Progenitor cell of endocrine pancreas (in vitro differentiated cells): ENCODE data around the gene AKAP7. TPM values are rescaled to one million over a fixed set of nuclear protein-coding genes. Genes with fewer than 3 reads are reported as not detected.
A peak's percentile ranks its signal among the peaks of the same experiment; 100 is the strongest.
"Not testable (repeated sequence)": the region's sequence is repeated elsewhere in the genome, so short reads cannot be mapped to it uniquely, and the experiment has no call there.

Source experiments
- DNase-seq: peaks from one replicate; pipeline ENCODE4 v3.0.0; 2021; ENCODE audit warnings: low spot score; ENCODE audit not compliant: unreplicated experiment
- H3K27ac Mint-ChIP-seq: 2 replicates; pipeline ENCODE4 v1.8.0; 2021; ENCODE audit warnings: mild to moderate bottlenecking, moderate library complexity, mixed read lengths
- H3K27me3 Mint-ChIP-seq: 2 replicates; pipeline ENCODE4 v1.8.0; 2021; ENCODE audit warnings: mixed read lengths
- H3K36me3 Mint-ChIP-seq: 2 replicates; pipeline ENCODE4 v1.8.0; 2022; ENCODE audit warnings: mixed read lengths; ENCODE audit not compliant: insufficient read depth
- H3K4me1 Mint-ChIP-seq: 2 replicates; pipeline ENCODE4 v1.8.0; 2021; ENCODE audit warnings: low read depth, mixed read lengths
- H3K4me3 Mint-ChIP-seq: 2 replicates; pipeline ENCODE4 v1.8.0; 2021; ENCODE audit warnings: low read depth, mild to moderate bottlenecking, moderate library complexity, mixed read lengths
- H3K9me3 Mint-ChIP-seq: 2 replicates; pipeline ENCODE4 v1.8.0; 2021; ENCODE audit warnings: low read depth, mixed read lengths
- long read RNA-seq: library from polyadenylated mRNA; unstranded; transcript quantifications from one replicate; pipeline ENCODE4 v2.0.0, GENCODE V29; 2020
- total RNA-seq: library from RNA; stranded (reverse); gene quantifications from 2 replicates; pipeline ENCODE4 v1.2.1, GENCODE V29; 2021
- TF ChIP-seq, protein P1 (sequence below): fragments of 200-600 bp; sonication (generic); IDR thresholded peaks from one replicate; pipeline ENCODE4 v1.5.0; 2021; ENCODE audit warnings: antibody characterized with exemption, mild to moderate bottlenecking; ENCODE audit not compliant: unreplicated experiment

AKAP7 gene
- 25.5 and 26.4 TPM in 2 replicates for total RNA-seq
- long read RNA-seq, transcript AKAP7-205 (3 exons, 670 nt) = minor isoform, 18 of 252 reads
- long read RNA-seq, transcript AKAP7-202 (2 exons, 2,461 nt) = major isoform, 177 of 252 reads
- long read RNA-seq, partial matches to known transcripts = 45 of 252 reads
- long read RNA-seq, other reads (novel, unspliced or antisense) = 12 of 252 reads

GRCh38 chr6:131135244-131136020 is at the start of gene AKAP7:
AKAP7 (plus strand) TSS chr6:131135467; CDS start chr6:131135764, 297 bp downstream.
- peak; percentile 78 for DNase-seq
- peaks cover 10% of the 10 kb centered on the region for H3K4me1 Mint-ChIP-seq

DNA sequence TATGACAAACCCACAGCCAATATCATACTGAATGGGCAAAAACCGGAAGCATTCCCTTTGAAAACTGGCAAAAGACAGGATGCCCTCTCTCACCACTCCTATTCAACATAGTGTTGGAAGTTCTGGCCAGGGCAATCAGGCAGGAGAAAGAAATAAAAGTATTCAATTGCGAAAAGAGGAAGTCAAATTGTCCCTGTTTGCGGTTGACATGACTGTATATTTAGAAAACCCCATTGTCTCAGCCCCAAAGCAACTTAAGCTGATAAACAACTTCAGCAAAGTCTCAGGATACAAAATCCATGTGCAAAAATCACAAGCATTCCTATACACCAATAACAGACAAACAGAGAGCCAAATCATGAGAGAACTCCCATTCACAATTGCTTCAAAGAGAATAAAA is 44.9 kb upstream of the AKAP7 start:
- DNase-seq, H3K36me3 Mint-ChIP-seq, H3K27ac Mint-ChIP-seq, H3K4me3 Mint-ChIP-seq, H3K27me3 Mint-ChIP-seq, H3K4me1 Mint-ChIP-seq: not testable (repeated sequence)
- H3K9me3 Mint-ChIP-seq = peaks cover 25% of the 10 kb centered on the region

More at GRCh38 chr6:131135244-131136020, at the start of gene AKAP7:
- peak within 1 kb of the TSS; percentile 90 for H3K4me3 Mint-ChIP-seq
- H3K36me3 Mint-ChIP-seq = peaks cover 5% of the 10 kb centered on the region
- H3K9me3 Mint-ChIP-seq = no peaks in the 10 kb centered on the region
- TF ChIP-seq, protein P1, sequence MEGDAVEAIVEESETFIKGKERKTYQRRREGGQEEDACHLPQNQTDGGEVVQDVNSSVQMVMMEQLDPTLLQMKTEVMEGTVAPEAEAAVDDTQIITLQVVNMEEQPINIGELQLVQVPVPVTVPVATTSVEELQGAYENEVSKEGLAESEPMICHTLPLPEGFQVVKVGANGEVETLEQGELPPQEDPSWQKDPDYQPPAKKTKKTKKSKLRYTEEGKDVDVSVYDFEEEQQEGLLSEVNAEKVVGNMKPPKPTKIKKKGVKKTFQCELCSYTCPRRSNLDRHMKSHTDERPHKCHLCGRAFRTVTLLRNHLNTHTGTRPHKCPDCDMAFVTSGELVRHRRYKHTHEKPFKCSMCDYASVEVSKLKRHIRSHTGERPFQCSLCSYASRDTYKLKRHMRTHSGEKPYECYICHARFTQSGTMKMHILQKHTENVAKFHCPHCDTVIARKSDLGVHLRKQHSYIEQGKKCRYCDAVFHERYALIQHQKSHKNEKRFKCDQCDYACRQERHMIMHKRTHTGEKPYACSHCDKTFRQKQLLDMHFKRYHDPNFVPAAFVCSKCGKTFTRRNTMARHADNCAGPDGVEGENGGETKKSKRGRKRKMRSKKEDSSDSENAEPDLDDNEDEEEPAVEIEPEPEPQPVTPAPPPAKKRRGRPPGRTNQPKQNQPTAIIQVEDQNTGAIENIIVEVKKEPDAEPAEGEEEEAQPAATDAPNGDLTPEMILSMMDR = no peak
- peak within 1 kb of the TSS; percentile 94 for H3K27ac Mint-ChIP-seq
- H3K27me3 Mint-ChIP-seq = peaks cover 6% of the 10 kb centered on the region

GRCh38 chr6:131091944-131092343 is 43.3 kb upstream of the AKAP7 start:
- not testable (repeated sequence) for H3K4me1 Mint-ChIP-seq, H3K27ac Mint-ChIP-seq, H3K4me3 Mint-ChIP-seq, H3K27me3 Mint-ChIP-seq, DNase-seq, H3K36me3 Mint-ChIP-seq
- H3K9me3 Mint-ChIP-seq = peaks cover 26% of the 10 kb centered on the region

GRCh38 chr6:131093334-131093733 is 41.9 kb upstream of the AKAP7 start:
- H3K4me1 Mint-ChIP-seq = no peaks in the 10 kb centered on the region
- H3K9me3 Mint-ChIP-seq = peaks cover 25% of the 10 kb centered on the region
- TF ChIP-seq, protein P1 = no peak

DNA sequence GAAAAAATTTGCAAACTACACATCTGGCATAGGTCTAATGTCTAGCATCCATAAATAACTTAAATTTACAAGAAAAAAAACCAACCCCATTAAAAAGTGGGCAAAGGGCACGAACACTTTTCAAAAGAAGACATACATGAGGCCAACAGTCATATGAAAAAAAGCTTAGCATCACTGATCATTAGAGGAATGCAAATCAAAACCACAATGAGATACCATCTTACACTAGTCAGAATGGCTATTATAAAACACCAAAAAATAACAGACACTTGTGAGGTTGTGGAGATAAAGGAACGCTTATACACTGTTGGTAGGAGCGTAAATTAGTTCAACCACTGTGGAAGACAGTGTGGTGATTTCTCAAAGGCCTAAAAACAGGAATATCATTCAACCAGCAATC is 38.5 kb upstream of the AKAP7 start:
- Mint-ChIP-seq H3K9me3 (peaks cover 31% of the 10 kb centered on the region), H3K27me3 (no peaks in the 10 kb centered on the region), H3K27ac (no peak overlapping the region), H3K36me3 (peaks cover 1% of the 10 kb centered on the region), H3K4me1 (no peaks in the 10 kb centered on the region), H3K4me3 (no peak overlapping the region)
- TF ChIP-seq, protein P1 = no peak
- no peak for DNase-seq

More at GRCh38 chr6:131093334-131093733, 41.9 kb upstream of the AKAP7 start:
- Mint-ChIP-seq H3K36me3 (peaks cover 1% of the 10 kb centered on the region), H3K27ac (no peak overlapping the region), H3K4me3 (no peak overlapping the region), H3K27me3 (no peaks in the 10 kb centered on the region)
- DNase-seq = no peak

DNA sequence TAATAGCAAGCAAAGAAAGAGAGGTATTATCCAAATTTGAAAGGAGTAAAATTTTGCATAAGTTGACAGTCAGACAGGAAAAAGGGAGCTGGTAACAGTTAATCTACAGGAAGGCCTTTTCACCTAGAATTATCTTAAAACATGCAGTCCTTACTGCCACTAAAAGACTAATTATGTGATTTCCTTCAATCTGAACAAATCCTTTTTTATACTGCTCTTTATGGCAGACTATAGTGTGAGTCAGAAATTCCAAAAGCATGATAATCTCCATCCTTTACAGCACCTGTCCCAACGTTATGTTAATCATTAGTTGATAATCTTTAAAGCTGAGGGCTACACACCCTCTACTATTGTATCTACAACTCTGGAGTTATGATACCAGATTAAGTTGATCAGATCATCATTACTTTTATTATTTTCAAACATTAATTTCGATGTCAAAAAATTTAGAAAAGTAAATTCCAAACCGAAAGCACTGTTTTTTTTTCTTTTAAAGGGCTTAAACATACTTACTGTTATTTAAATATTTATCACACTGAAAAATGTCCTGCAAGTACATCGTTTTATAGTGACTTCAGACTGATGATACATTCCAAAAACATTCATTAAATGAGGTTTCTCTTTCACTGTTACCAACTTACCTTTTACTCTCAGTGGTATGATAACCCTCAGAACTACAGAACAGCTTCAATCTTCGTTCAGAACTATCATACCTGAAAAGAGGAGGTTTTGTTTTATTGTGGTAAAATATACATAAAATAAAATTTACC is 33.2 kb upstream of the AKAP7 start:
- DNase-seq = no peak
- Mint-ChIP-seq H3K36me3 (no peaks in the 10 kb centered on the region), H3K27ac (no peak overlapping the region), H3K4me3 (no peak overlapping the region), H3K27me3 (no peaks in the 10 kb centered on the region), H3K9me3 (peaks cover 12% of the 10 kb centered on the region), H3K4me1 (peaks cover 2% of the 10 kb centered on the region)
- TF ChIP-seq, protein P1 = no peak
